Thyroid gland (tissue), 4 donors: ENCODE data around the gene SLC38A1. TPM values are rescaled to one million over a fixed set of nuclear protein-coding genes. Genes with fewer than 3 reads are reported as not detected.
"Not testable (repeated sequence)": the region's sequence is repeated elsewhere in the genome, so short reads cannot be mapped to it uniquely, and the experiment has no call there.

Experiments
- DNase-seq, 2 donors: peaks; one replicate each; pipeline ENCODE4 v3.0.0-alpha.2; 2019
- H3K27ac ChIP-seq, 3 donors: fragments of 200-600 bp; sonication (generic); 1 replicate in 2 of 3; 2 replicates in 1 of 3; pipeline ENCODE4 v1.5.1; 2016 to 2019; ENCODE audit warnings: mild to moderate bottlenecking in 1 of 3, moderate library complexity in 1 of 3
- H3K27me3 ChIP-seq: fragments of 200-600 bp; sonication (generic); one replicate; pipeline ENCODE4 v1.5.1; 2019
- H3K36me3 ChIP-seq, 2 donors: fragments of 200-600 bp; sonication (generic); one replicate each; pipeline ENCODE4 v1.5.1; 2016 to 2019
- H3K4me1 ChIP-seq, 2 donors: fragments of 200-600 bp; sonication (generic); one replicate each; pipeline ENCODE4 v1.5.1; 2017 to 2019
- H3K4me3 ChIP-seq, 3 donors: fragments of 200-600 bp; sonication (generic); replicated peaks in 1 of 3; 1 replicate in 2 of 3; 2 replicates in 1 of 3; pipeline ENCODE4 v1.5.1; 2016; ENCODE audit warnings: mild to moderate bottlenecking in 1 of 3
- H3K9me3 ChIP-seq: fragments of 200-600 bp; sonication (generic); one replicate; pipeline ENCODE4 v1.5.1; 2017
- CTCF ChIP-seq, 6 experiments: fragments of 200-600 bp in 3 of 6; fragments of 450-650 bp in 3 of 6; sonication (generic) in 3 of 6; IDR thresholded peaks; one replicate each; pipeline ENCODE4 v1.5.1; 2016 to 2019; ENCODE audit warnings: antibody characterized with exemption in 6 of 6, mild to moderate bottlenecking in 2 of 6, inconsistent platforms in 1 of 6, moderate library complexity in 1 of 6
- POLR2A ChIP-seq, 2 donors: fragments of 450-650 bp; IDR thresholded peaks; one replicate each; pipeline ENCODE4 v1.6.1; 2017; ENCODE audit warnings: antibody characterized with exemption in 2 of 2, mild to moderate bottlenecking in 2 of 2, moderate library complexity in 1 of 2
- WGBS, 2 donors: methylation state at CpG; one replicate each; pipeline ENCODE4 v1.1.5; 2017; 5-methylcytosine and 5-hydroxymethylcytosine counted together
- intact Hi-C: fragments of 100-400 bp; cut with DNase I; formaldehyde crosslinking; loops from one replicate; pipeline ENCODE4 v1.15.1; 2023
- total RNA-seq, 4 donors: library from RNA; depleted of rRNA; stranded (reverse); fragments of >200 nt; gene quantifications; one replicate each; pipeline ENCODE4 v1.2.3, GENCODE V29; 2016

The SLC38A1 gene
- total RNA-seq, 4 donors from 2014 or later = 101 to 282 (median 120) TPM

GRCh38 chr12:46292754-46293402 lies 24.0 kb upstream of the SLC38A1 start:
- 88% methylated on average over 2 of the region's 2 CpGs for WGBS, 2 donors
- intact Hi-C loops = no loop called here
- H3K36me3 ChIP-seq = no peaks in the 10 kb centered on the region
- no peaks in the 10 kb centered on the region for H3K9me3 ChIP-seq
- H3K27me3 ChIP-seq = no peaks in the 10 kb centered on the region
- H3K27ac ChIP-seq = no peak overlapping the region
- H3K4me3 ChIP-seq = no peak overlapping the region
- no peak for TF ChIP-seq POLR2A (IDR thresholded peaks at IDR 0.05)
- TF ChIP-seq CTCF (IDR thresholded peaks at IDR 0.05) = no peak
- no peaks in the 10 kb centered on the region for H3K4me1 ChIP-seq
- no peak for DNase-seq

GRCh38 chr12:46291953-46292352 lies 23.1 kb upstream of the SLC38A1 start:
- DNase-seq, intact Hi-C loops: not testable (repeated sequence)
- WGBS, 2 donors = 97 to 99% methylated on average over 3 of the region's 3 CpGs

GRCh38 chr12:46285177-46285576 lies 16.3 kb upstream of the SLC38A1 start:
- H3K27ac ChIP-seq, H3K36me3 ChIP-seq, intact Hi-C loops, H3K4me1 ChIP-seq, H3K27me3 ChIP-seq, H3K4me3 ChIP-seq, DNase-seq, H3K9me3 ChIP-seq: not testable (repeated sequence)
- 69 to 74% methylated on average over 2 of the region's 2 CpGs for WGBS, 2 donors

More at GRCh38 chr12:46291953-46292352, 23.1 kb upstream of the SLC38A1 start:
- not testable (repeated sequence) for H3K36me3 ChIP-seq, H3K9me3 ChIP-seq, H3K27ac ChIP-seq, H3K27me3 ChIP-seq, H3K4me1 ChIP-seq, H3K4me3 ChIP-seq

- no peak for DNase-seq
- intact Hi-C loops = no loop called here
- no peaks in the 10 kb centered on the region for H3K36me3 ChIP-seq
- H3K4me1 ChIP-seq = no peaks in the 10 kb centered on the region
- TF ChIP-seq POLR2A (IDR thresholded peaks at IDR 0.05) = no peak
- TF ChIP-seq CTCF (IDR thresholded peaks at IDR 0.05) = no peak
- H3K9me3 ChIP-seq = no peaks in the 10 kb centered on the region
- H3K27ac ChIP-seq = no peak overlapping the region
- no peak overlapping the region for H3K4me3 ChIP-seq
- H3K27me3 ChIP-seq = no peaks in the 10 kb centered on the region
These were observed 14.0 kb upstream of the SLC38A1 start for GRCh38 chr12:46282829-46283228.

- no peak for DNase-seq
- H3K9me3 ChIP-seq = no peaks in the 10 kb centered on the region
- H3K4me1 ChIP-seq = no peaks in the 10 kb centered on the region
- intact Hi-C loops = no loop called here
- no peak for TF ChIP-seq CTCF (IDR thresholded peaks at IDR 0.05)
- no peak for TF ChIP-seq POLR2A (IDR thresholded peaks at IDR 0.05)
- no peak overlapping the region for H3K4me3 ChIP-seq
- H3K27ac ChIP-seq = no peak overlapping the region
- 89% methylated on average over 3 of the region's 3 CpGs for WGBS, 2 donors
- no peaks in the 10 kb centered on the region for H3K36me3 ChIP-seq
- H3K27me3 ChIP-seq = no peaks in the 10 kb centered on the region
These were observed 7.9 kb upstream of the SLC38A1 start for GRCh38 chr12:46276756-46277155.

- H3K4me1 ChIP-seq = peaks cover 0 to 9% of the 10 kb centered on the region in 2 donors
- no peaks in the 10 kb centered on the region for H3K36me3 ChIP-seq
- no peaks in the 10 kb centered on the region for H3K27me3 ChIP-seq
- no peaks in the 10 kb centered on the region for H3K9me3 ChIP-seq
- H3K4me3 ChIP-seq = no peak overlapping the region
- WGBS, 2 donors = 79 to 85% methylated on average over 2 of the region's 2 CpGs
- intact Hi-C loops = no loop called here
- no peak for TF ChIP-seq CTCF (IDR thresholded peaks at IDR 0.05)
- TF ChIP-seq POLR2A (IDR thresholded peaks at IDR 0.05) = no peak
- no peak overlapping the region for H3K27ac ChIP-seq
- DNase-seq = no peak
These were observed 3.0 kb upstream of the SLC38A1 start for GRCh38 chr12:46271863-46272262.
